Transverse colon (tissue), 4 donors: ENCODE results near the gene APOBEC3H.
"Not testable (repeated sequence)": the region's sequence is repeated elsewhere in the genome, so short reads cannot be mapped to it uniquely, and the experiment has no call there.

Experiments used
- EP300 ChIP-seq: sonication (generic); formaldehyde crosslinking; IDR thresholded peaks from one replicate; pipeline ENCODE4 v1.6.1; 2017; ENCODE audit warnings: antibody characterized with exemption, low read depth
- POLR2A ChIP-seq: fragments of 450-650 bp; IDR thresholded peaks from one replicate; pipeline ENCODE4 v1.6.1; 2016; ENCODE audit warnings: antibody characterized with exemption, mild to moderate bottlenecking, moderate library complexity
- POLR2AphosphoS5 ChIP-seq, 3 donors: sonication (generic); formaldehyde crosslinking; IDR thresholded peaks; one replicate each; pipeline ENCODE4 v1.6.1; 2016; ENCODE audit warnings: antibody characterized with exemption in 3 of 3
- TF ChIP-seq, protein P1 (sequence below), 5 experiments: fragments of 200-600 bp in 3 of 5; fragments of 450-650 bp in 2 of 5; sonication (generic) in 3 of 5; IDR thresholded peaks; 1 replicate in 2 of 5; 2 replicates in 3 of 5; pipeline ENCODE4 v1.5.1; 2016 to 2017; ENCODE audit warnings: antibody characterized with exemption in 5 of 5, inconsistent platforms in 3 of 5, mild to moderate bottlenecking in 2 of 5, moderate library complexity in 1 of 5

- TF ChIP-seq, protein P1, sequence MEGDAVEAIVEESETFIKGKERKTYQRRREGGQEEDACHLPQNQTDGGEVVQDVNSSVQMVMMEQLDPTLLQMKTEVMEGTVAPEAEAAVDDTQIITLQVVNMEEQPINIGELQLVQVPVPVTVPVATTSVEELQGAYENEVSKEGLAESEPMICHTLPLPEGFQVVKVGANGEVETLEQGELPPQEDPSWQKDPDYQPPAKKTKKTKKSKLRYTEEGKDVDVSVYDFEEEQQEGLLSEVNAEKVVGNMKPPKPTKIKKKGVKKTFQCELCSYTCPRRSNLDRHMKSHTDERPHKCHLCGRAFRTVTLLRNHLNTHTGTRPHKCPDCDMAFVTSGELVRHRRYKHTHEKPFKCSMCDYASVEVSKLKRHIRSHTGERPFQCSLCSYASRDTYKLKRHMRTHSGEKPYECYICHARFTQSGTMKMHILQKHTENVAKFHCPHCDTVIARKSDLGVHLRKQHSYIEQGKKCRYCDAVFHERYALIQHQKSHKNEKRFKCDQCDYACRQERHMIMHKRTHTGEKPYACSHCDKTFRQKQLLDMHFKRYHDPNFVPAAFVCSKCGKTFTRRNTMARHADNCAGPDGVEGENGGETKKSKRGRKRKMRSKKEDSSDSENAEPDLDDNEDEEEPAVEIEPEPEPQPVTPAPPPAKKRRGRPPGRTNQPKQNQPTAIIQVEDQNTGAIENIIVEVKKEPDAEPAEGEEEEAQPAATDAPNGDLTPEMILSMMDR (IDR thresholded peaks at IDR 0.05), result not testable (repeated sequence)
- not testable (repeated sequence) for TF ChIP-seq POLR2AphosphoS5 (IDR thresholded peaks at IDR 0.05); POLR2A; EP300
Measured at GRCh38 chr22:39066442-39067276, 30.4 kb upstream of the APOBEC3H start.
